ENCODE results near the gene SCARB1. TPM values are rescaled to one million over a fixed set of nuclear protein-coding genes. Genes with fewer than 3 reads are reported as not detected.

Gene SCARB1
- total RNA-seq, 6 experiments from 2014 or later: 128 to 359 (median 214) TPM

DNA sequence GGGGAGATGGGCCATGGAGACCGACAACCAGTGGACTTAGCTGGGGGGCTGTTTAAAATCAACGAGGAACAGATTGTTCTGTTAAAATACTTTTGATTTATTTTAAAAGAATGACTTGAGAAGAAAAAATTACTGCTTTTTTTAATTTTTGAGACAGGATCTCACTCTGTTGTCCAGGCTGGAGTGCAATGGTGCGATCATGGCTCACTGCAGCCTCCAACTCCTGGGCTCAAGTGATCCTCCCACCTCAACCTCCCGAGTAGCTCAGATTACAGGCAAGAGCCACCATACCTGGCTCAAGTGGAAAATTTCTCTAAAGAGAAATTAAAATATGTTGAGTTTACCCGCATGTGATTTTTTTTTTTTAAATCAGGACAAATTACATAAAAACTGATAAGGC, 80.6 kb downstream of the SCARB1 start:
- ATAC-seq (no peak), DNase-seq (no peak)
- Histone ChIP-seq H3K27me3 (no peaks in the 10 kb centered on the region), H3K36me3 (peaks cover 0 to 61% (median 20%) of the 10 kb centered on the region in 4 donors), H3K27ac (no peak overlapping the region), H3K4me1 (peaks cover 0 to 4% (median 1%) of the 10 kb centered on the region in 4 donors), H3K4me3 (no peak overlapping the region), H3K9me3 (no peaks in the 10 kb centered on the region)
- TF ChIP-seq POLR2A (IDR thresholded peaks at IDR 0.05): no peak
- TF ChIP-seq, protein P1, sequence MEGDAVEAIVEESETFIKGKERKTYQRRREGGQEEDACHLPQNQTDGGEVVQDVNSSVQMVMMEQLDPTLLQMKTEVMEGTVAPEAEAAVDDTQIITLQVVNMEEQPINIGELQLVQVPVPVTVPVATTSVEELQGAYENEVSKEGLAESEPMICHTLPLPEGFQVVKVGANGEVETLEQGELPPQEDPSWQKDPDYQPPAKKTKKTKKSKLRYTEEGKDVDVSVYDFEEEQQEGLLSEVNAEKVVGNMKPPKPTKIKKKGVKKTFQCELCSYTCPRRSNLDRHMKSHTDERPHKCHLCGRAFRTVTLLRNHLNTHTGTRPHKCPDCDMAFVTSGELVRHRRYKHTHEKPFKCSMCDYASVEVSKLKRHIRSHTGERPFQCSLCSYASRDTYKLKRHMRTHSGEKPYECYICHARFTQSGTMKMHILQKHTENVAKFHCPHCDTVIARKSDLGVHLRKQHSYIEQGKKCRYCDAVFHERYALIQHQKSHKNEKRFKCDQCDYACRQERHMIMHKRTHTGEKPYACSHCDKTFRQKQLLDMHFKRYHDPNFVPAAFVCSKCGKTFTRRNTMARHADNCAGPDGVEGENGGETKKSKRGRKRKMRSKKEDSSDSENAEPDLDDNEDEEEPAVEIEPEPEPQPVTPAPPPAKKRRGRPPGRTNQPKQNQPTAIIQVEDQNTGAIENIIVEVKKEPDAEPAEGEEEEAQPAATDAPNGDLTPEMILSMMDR (IDR thresholded peaks at IDR 0.05): no peak
- intact Hi-C loops (cut with DNase I): loop anchor here in 1 of 2 donors (10.0 kb wide), 1 partner anchor 112 kb away; no protein-coding TSS in a partner anchor
- 92% methylated on average over 5 of the region's 5 CpGs for WGBS (ENCODE audit: insufficient coverage, low coverage, low lambda C conversion rate, missing lambda C conversion rate)

DNA sequence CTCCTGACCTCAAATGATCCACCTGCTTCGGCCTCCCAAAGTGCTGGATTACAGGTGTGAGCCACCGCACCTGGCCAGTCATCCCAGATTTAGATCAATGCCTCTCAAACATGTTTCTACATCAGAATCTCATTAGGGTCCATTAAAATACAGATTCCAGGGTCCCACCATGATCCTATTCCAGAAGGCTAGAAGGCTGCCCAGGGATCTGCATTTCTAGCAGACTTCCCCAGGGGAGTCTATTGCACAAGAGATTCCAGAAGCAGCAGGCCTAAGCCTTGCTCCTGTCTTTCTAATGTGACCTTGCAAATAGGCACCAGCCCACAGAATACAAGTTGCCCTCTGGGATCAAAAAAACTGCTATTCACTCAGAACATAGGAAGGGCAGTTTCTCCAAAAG, 81.5 kb downstream of the SCARB1 start:
- Histone ChIP-seq H3K27me3 (no peaks in the 10 kb centered on the region), H3K9me3 (no peaks in the 10 kb centered on the region), H3K4me1 (peaks cover 0 to 13% (median 6%) of the 10 kb centered on the region in 4 donors), H3K27ac (no peak overlapping the region), H3K36me3 (peaks cover 0 to 51% (median 17%) of the 10 kb centered on the region in 4 donors), H3K4me3 (no peak overlapping the region)
- WGBS (ENCODE audit: insufficient coverage, low coverage, low lambda C conversion rate, missing lambda C conversion rate): 100% methylated on average over 2 of the region's 2 CpGs
- intact Hi-C loops (cut with DNase I): loop anchor here in 1 of 2 donors (10.0 kb wide), 1 partner anchor 113 kb away; no protein-coding TSS in a partner anchor
- ATAC-seq (no peak), DNase-seq (no peak)
- no peak for TF ChIP-seq POLR2A (IDR thresholded peaks at IDR 0.05)
- TF ChIP-seq, protein P1 (IDR thresholded peaks at IDR 0.05): no peak

DNA sequence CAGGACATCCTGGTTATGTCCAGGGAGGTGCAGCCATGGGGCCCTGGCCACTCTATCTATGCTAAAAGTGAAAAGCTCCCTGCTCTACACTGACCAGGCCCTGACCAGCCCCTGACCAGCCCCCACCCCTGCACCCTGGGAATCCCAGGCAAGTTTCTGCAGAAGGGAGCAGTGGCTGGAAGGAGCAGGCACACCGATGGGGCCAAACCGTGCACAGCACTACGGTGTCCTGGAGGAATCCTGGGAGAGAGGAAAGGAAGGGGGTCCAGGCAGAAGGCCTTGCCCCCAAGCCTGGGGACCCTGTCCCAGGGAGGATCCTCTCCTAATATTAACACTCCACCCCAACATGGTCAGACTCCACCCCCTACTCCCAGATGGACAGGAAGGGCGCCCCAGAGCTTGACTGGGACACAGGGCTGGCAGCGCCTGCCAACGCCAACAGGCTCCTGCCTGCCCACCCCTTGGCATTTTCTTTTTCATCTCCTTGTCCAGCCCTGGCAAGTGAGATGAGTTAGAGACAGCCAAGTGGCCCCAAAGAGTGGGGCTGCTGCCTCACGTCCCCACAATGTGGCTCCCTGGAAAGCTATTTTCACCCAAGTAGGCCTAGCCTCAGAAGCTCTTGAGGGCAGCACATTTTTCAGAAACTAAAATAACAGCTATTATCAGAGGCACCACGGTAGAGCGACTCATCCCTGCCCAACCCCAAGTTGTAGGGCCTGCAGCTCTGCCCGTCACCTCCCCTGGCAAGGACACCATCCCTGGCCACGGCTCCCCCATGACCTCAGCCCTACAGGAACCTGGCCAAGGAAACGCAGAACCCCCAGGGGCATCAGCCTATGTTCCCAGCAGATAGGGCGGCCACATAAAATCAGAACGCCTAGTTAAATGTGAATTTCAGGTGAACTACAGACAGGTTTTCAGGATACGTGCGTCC, 82.6 kb downstream of the SCARB1 start:
- no peak for TF ChIP-seq POLR2A (IDR thresholded peaks at IDR 0.05)
- TF ChIP-seq, protein P1 (IDR thresholded peaks at IDR 0.05): no peak
- intact Hi-C loops (cut with DNase I): loop anchor here in 1 of 2 donors (10.0 kb wide), 1 partner anchor 114 kb away; no protein-coding TSS in a partner anchor
- 79% methylated on average over 7 of the region's 16 CpGs for WGBS (ENCODE audit: insufficient coverage, low coverage, low lambda C conversion rate, missing lambda C conversion rate)

DNA sequence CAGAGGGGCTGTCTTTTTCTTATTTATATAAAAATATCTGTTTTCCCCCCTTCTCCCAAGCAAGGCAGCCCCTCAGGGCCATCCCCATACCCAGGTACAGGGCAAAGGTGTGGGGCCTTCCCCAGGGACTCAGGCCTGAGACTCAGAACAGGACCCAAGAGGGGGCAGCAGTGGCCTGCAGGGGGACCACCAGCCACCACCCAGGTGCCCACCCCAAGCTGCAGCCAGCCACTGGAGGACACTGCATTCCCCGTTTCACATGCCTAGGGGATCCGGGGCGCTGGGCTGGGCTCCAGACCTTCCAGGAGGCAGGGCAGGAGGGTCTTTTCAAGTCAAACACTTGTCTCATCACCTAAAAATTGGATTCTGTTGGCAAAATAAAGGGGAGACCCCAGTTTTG, 83.3 kb downstream of the SCARB1 start:
- DNase-seq: no peak
- no peak overlapping the region for H3K4me3 ChIP-seq
- H3K9me3 ChIP-seq: no peaks in the 10 kb centered on the region
- no peak for ATAC-seq
- no CpG with 5 or more reads among the region's 3 CpGs for WGBS (ENCODE audit: insufficient coverage, low coverage, low lambda C conversion rate, missing lambda C conversion rate)
- intact Hi-C loops (cut with DNase I): loop anchor here in 1 of 2 donors (10.0 kb wide), 1 partner anchor 114 kb away; no protein-coding TSS in a partner anchor
- TF ChIP-seq POLR2A (IDR thresholded peaks at IDR 0.05): no peak
- TF ChIP-seq, protein P1 (IDR thresholded peaks at IDR 0.05): no peak
- H3K27ac ChIP-seq: no peak overlapping the region
- no peaks in the 10 kb centered on the region for H3K27me3 ChIP-seq
- peaks cover 0 to 33% (median 8%) of the 10 kb centered on the region in 4 donors for H3K36me3 ChIP-seq
- H3K4me1 ChIP-seq: peaks cover 0 to 25% (median 11%) of the 10 kb centered on the region in 4 donors

More for the DNA sequence above, 82.6 kb downstream of the SCARB1 start:
- no peaks in the 10 kb centered on the region for H3K27me3 ChIP-seq
- no peak overlapping the region for H3K27ac ChIP-seq
- ATAC-seq (no peak), DNase-seq (no peak)
- peaks cover 0 to 24% (median 10%) of the 10 kb centered on the region in 4 donors for H3K4me1 ChIP-seq
- H3K9me3 ChIP-seq: no peaks in the 10 kb centered on the region
- H3K4me3 ChIP-seq: no peak overlapping the region
- H3K36me3 ChIP-seq: peaks cover 0 to 40% (median 12%) of the 10 kb centered on the region in 4 donors

All from right lobe of liver (tissue), 6 donors.